AG09319 (cell line): ENCODE results near the gene KRT84.

Source experiments
- DNase-seq: peaks from one replicate; pipeline ENCODE4 v3.0.0-alpha.2; 2010; ENCODE audit warnings: low read depth; ENCODE audit errors: extremely low read depth
- TF ChIP-seq, protein P1 (sequence below): IDR thresholded peaks from 2 replicates; pipeline ENCODE4 v1.5.1; 2011; ENCODE audit warnings: low read depth, mild to moderate bottlenecking, inconsistent platforms, low read length, moderate library complexity

The KRT84 gene

DNA sequence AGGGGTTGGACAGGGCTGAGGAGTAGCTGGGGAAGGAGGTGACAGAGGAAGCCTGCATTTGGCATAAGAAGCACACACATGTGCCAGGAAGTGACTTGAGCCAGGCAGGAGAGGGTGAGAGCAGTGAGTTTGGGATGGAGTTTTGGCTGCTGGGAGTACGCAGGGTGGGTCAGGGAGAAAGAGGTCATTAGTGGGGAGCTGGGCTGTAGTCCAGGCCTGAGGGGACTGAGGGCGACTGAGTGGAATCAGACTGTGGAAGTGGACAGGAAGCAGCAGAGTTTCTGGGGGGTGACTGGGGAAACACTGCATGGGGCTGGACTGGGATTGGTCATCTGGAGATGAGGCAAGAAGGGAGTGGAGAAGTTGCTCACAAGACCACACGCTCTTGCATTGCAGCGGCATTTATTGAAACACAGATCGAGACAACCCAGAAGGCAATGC, 25.8 kb downstream of the KRT84 start:
- TF ChIP-seq, protein P1, sequence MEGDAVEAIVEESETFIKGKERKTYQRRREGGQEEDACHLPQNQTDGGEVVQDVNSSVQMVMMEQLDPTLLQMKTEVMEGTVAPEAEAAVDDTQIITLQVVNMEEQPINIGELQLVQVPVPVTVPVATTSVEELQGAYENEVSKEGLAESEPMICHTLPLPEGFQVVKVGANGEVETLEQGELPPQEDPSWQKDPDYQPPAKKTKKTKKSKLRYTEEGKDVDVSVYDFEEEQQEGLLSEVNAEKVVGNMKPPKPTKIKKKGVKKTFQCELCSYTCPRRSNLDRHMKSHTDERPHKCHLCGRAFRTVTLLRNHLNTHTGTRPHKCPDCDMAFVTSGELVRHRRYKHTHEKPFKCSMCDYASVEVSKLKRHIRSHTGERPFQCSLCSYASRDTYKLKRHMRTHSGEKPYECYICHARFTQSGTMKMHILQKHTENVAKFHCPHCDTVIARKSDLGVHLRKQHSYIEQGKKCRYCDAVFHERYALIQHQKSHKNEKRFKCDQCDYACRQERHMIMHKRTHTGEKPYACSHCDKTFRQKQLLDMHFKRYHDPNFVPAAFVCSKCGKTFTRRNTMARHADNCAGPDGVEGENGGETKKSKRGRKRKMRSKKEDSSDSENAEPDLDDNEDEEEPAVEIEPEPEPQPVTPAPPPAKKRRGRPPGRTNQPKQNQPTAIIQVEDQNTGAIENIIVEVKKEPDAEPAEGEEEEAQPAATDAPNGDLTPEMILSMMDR = no peak
- DNase-seq = no peak

DNA sequence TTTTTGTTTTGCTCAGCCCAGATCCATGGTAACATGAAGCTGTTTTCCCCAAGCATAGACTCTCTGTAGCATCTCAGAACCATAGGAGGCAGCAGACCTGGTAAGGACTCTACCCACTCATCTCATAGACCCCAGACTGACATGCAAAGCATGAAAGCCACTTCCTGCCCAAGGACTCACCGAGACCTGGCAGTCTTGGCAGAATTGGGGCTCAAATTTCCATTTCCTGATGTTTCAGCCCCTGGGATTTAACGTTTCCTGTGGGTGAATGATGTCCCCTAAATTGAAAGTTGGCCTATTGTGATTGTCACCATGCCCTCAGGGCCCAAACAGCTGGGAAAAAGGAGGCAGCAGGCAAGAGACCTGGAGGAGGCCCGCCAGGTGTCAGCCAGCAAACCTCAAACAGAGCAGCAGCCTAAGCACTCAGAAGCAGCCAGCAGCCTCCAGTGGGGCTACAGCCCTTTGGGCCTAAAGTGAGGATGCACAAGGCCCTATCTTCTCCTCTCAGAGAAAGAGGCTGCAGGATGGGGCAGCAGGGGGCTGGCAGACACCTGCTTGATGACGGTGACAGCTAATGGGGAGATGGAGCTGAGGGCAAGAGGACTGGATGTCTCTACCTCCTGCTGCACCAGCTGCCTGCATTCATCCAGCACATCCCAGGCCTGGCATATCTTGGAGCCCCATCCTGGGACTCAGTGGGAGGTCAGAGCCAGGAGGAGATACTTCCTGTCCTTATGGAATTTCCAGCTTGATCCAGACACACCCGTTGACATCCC, 26.7 kb downstream of the KRT84 start:
- no peak for DNase-seq
- TF ChIP-seq, protein P1 = no peak

DNA sequence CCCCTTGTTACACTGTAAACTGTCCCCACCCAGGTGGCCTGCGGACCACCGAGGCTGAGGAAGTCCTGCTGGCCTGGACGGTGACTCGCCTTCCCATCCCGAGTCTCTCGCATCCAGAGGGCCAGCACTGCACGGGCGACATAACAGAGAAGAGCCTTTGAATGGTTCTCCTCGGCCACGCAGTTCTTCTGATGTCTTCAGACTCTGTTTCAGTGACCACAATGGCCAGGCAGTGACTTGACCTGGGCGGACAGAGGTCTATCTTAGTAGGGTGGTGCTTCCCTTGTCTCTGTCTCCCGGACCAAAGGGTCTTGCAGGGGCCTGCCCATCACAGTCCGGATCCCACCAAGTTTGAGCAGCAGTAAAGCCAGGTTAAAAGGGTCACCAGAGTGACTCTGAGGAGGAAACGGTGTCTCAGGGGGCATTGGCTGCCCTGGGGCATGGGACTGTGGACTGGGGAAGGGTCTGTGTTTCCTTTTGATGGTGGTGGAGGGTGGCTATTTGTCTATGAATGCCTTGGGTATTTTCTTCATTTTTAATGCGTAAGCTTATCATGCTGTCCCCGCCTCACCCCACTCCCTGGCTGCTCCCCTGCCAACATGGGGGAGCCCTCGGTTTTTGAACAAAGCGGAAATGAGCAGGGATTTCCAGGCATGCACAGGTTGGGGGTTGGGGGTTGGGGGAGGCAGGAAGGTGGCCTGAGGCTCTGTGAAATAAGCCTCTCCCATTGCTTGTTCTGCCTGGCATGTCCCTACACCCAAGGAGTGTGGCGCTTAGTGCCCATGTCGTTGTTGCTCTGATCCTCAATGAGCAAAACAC, 28.5 kb downstream of the KRT84 start:
- DNase-seq = no peak
- TF ChIP-seq, protein P1 = no peak

DNA sequence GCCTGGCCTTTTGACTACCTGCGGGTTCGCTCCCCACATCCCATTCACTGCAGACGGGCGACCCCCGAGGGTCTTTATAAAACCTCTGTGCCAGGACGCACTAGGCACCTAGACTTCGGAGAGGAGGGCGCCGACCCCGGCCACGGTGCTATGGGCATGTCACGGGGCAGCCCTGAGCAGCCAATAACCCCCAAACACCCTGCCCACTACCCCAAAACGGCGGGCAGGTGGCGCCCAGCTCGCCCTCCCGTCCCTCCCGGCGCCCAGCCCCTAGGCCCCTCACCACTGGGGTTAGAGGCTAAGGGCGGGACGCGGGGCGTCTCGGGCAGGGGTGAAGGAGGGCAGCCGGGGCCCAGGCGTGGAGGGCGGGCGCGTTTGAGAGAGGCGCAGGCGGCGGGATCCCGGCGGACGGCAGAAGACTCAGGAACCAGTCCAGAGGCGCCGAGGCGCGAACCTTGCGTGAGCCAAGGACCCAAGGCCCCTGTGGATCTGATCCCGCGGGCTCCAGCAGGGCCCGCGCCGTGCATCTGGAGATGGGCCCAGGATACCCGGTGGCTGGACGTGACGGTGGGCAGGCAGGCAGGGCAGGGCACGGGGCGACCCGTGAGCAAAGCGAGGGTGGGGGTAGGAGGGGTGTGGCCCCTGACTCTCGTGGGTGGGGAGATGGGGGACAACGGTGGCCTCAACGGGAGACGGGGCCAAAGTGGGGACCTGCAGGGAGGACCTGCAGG, 29.3 kb downstream of the KRT84 start:
- TF ChIP-seq, protein P1 = no peak
- DNase-seq = no peak

DNA sequence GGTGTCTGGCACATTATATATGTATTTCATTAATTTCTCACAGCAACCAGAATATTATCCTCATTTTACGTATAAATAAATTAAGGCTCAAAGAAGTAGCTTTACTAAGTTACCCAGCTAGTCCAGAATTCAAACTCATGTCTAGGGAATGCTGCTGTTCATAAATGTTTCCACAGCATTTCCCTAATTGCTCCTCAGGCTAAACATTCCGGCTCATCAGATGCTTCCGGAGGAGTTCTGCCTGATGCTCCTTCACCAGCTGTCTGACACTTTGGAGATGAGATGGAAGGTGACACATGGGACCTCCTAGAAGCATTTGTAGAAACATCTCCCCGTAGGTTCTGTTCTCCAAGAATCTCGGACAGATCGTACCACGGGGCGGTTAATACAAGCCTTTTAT, 30.3 kb downstream of the KRT84 start:
- TF ChIP-seq, protein P1 = no peak
- no peak for DNase-seq

DNA sequence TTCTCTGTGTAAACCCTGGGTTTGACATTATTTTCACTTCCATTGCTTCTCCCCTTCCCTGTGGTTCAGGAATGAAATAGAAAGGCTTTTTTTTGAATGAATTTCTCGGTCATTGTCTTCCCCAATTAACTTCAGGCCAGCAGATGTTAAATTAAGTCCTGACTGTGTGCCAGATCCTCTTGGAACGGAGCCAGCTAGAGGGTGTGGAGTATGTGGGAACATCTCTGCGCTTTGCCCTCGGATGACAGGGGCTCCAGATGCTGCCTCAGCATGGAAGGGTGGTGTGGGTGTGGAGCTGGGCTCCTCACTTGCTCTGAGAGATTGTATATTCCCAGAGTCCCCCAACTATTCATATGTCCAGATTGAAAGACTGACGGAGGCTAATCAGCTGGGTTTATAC, 31.3 kb downstream of the KRT84 start:
- TF ChIP-seq, protein P1 = no peak

More for the DNA sequence above, 31.3 kb downstream of the KRT84 start:
- no peak for DNase-seq
